H9 (cell line): Measurements from ENCODE around the gene PERCC1. TPM values are rescaled to one million over a fixed set of nuclear protein-coding genes. Genes with fewer than 3 reads are reported as not detected.

Experiments
- DNase-seq: peaks from one replicate; pipeline ENCODE4 v3.0.0-alpha.2; 2017
- H2AFZ ChIP-seq: one replicate; pipeline ENCODE4 v1.6.1; 2013; ENCODE audit warnings: mild to moderate bottlenecking, low read length, control low read depth, moderate library complexity
- H2AK5ac ChIP-seq: 2 replicates; pipeline ENCODE4 v1.6.1; 2013; ENCODE audit warnings: low read length, control low read depth, mixed read lengths; ENCODE audit not compliant: insufficient read length
- H2BK120ac ChIP-seq: one replicate; pipeline ENCODE4 v1.6.1; 2013; ENCODE audit warnings: low read depth, mild to moderate bottlenecking, low read length, control low read depth, inconsistent platforms; ENCODE audit not compliant: poor library complexity, severe bottlenecking
- H2BK12ac ChIP-seq: 2 replicates; pipeline ENCODE4 v1.6.1; 2013; ENCODE audit warnings: low read length, control low read depth, mixed read lengths, low read depth; ENCODE audit not compliant: insufficient read length
- H2BK15ac ChIP-seq: 2 replicates; pipeline ENCODE4 v1.6.1; 2013; ENCODE audit warnings: low read depth, low read length, control low read depth
- H2BK20ac ChIP-seq: one replicate; pipeline ENCODE4 v1.6.1; 2013; ENCODE audit warnings: low read depth, mild to moderate bottlenecking, low read length, control low read depth, inconsistent platforms; ENCODE audit not compliant: poor library complexity, severe bottlenecking
- H2BK5ac ChIP-seq: 2 replicates; pipeline ENCODE4 v1.6.1; 2013; ENCODE audit warnings: low read length, control low read depth, mixed read lengths; ENCODE audit not compliant: insufficient read length
- H3K14ac ChIP-seq: 2 replicates; pipeline ENCODE4 v1.6.1; 2013; ENCODE audit warnings: low read length, control low read depth; ENCODE audit not compliant: insufficient read depth
- H3K18ac ChIP-seq: 2 replicates; pipeline ENCODE4 v1.6.1; 2013; ENCODE audit warnings: low read depth, mild to moderate bottlenecking, mixed read lengths, low read length, control low read depth; ENCODE audit not compliant: insufficient read length
- H3K23ac ChIP-seq: 2 replicates; pipeline ENCODE4 v1.6.1; 2013; ENCODE audit warnings: low read length, control low read depth, mixed read lengths, low read depth; ENCODE audit not compliant: insufficient read length
- H3K23me2 ChIP-seq: 2 replicates; pipeline ENCODE4 v1.6.1; 2013; ENCODE audit warnings: low read depth, mild to moderate bottlenecking, mixed read lengths, low read length, control low read depth; ENCODE audit not compliant: insufficient read length, poor library complexity, severe bottlenecking
- H3K27ac ChIP-seq: 2 replicates; pipeline ENCODE4 v1.5.1; 2013; ENCODE audit warnings: low read length, control low read depth, mixed read lengths, low read depth; ENCODE audit not compliant: insufficient read length
- H3K27me3 ChIP-seq: 2 replicates; pipeline ENCODE4 v1.6.1; 2013; ENCODE audit warnings: low read length, control low read depth, inconsistent platforms; ENCODE audit not compliant: insufficient read depth
- H3K4ac ChIP-seq: 2 replicates; pipeline ENCODE4 v1.6.1; 2013; ENCODE audit warnings: low read depth, mild to moderate bottlenecking, control low read depth, inconsistent platforms, low read length, moderate library complexity
- H3K4me1 ChIP-seq: 2 replicates; pipeline ENCODE4 v1.6.1; 2013; ENCODE audit warnings: low read length, control low read depth, inconsistent platforms; ENCODE audit not compliant: insufficient read depth
- H3K4me2 ChIP-seq: 2 replicates; pipeline ENCODE4 v1.6.1; 2013; ENCODE audit warnings: low read length, control low read depth, mixed read lengths; ENCODE audit not compliant: insufficient read length, insufficient read depth
- H3K56ac ChIP-seq: 2 replicates; pipeline ENCODE4 v1.6.1; 2013; ENCODE audit warnings: low read depth, mild to moderate bottlenecking, mixed read lengths, low read length, control low read depth; ENCODE audit not compliant: insufficient read length
- H3K79me1 ChIP-seq: 2 replicates; pipeline ENCODE4 v1.6.1; 2013; ENCODE audit warnings: low read depth, mild to moderate bottlenecking, moderate library complexity, low read length, control low read depth, inconsistent platforms; ENCODE audit not compliant: insufficient read depth, poor library complexity, severe bottlenecking
- H3K79me2 ChIP-seq: 2 replicates; pipeline ENCODE4 v1.6.1; 2013; ENCODE audit warnings: low read length, control low read depth, inconsistent platforms; ENCODE audit not compliant: insufficient read depth
- H3K9ac ChIP-seq: 2 replicates; pipeline ENCODE4 v1.6.1; 2013; ENCODE audit warnings: low read length, control low read depth, mixed read lengths; ENCODE audit not compliant: insufficient read length; ENCODE audit errors: extremely low read depth
- H3K9me3 ChIP-seq: one replicate; pipeline ENCODE4 v1.6.1; 2013; ENCODE audit warnings: low read depth, low read length, inconsistent platforms; ENCODE audit not compliant: control insufficient read depth
- H3T11ph ChIP-seq: one replicate; pipeline ENCODE4 v1.6.1; 2013; ENCODE audit warnings: mild to moderate bottlenecking, low read length, control low read depth, inconsistent platforms
- H4K20me1 ChIP-seq: one replicate; pipeline ENCODE4 v1.6.1; 2013; ENCODE audit not compliant: control insufficient read depth, insufficient read length, insufficient read depth
- H4K5ac ChIP-seq: 2 replicates; pipeline ENCODE4 v1.6.1; 2013; ENCODE audit warnings: low read depth, mild to moderate bottlenecking, mixed read lengths, low read length, control low read depth; ENCODE audit not compliant: insufficient read length
- H4K8ac ChIP-seq: replicated peaks from 2 replicates; pipeline ENCODE4 v1.6.1; 2013; ENCODE audit warnings: low read length, control low read depth, mixed read lengths, low read depth; ENCODE audit not compliant: insufficient read length
- H4K91ac ChIP-seq: 2 replicates; pipeline ENCODE4 v1.6.1; 2013; ENCODE audit warnings: low read depth, mild to moderate bottlenecking, moderate library complexity, mixed read lengths, low read length, control low read depth; ENCODE audit not compliant: insufficient read length
- H3K27ac Mint-ChIP-seq, 3 experiments: 2 replicates in 2 of 3; 3 replicates in 1 of 3; pipeline ENCODE4 v1.8.0; 2020 to 2021; ENCODE audit warnings: mixed read lengths in 3 of 3, mild to moderate bottlenecking in 1 of 3, moderate library complexity in 1 of 3
- H3K27me3 Mint-ChIP-seq: 2 replicates; pipeline ENCODE4 v1.8.0; 2021; ENCODE audit warnings: low read depth, mild to moderate bottlenecking, moderate library complexity, mixed read lengths
- H3K36me3 Mint-ChIP-seq, 3 experiments: 2 replicates in 2 of 3; 3 replicates in 1 of 3; pipeline ENCODE4 v1.8.0; 2020 to 2021; ENCODE audit warnings: low read depth in 3 of 3, mixed read lengths in 3 of 3; ENCODE audit not compliant: insufficient read depth in 1 of 3
- H3K4me1 Mint-ChIP-seq, 2 experiments: 2 replicates each; pipeline ENCODE4 v1.8.0; 2020; ENCODE audit warnings: mixed read lengths in 2 of 2
- H3K4me3 Mint-ChIP-seq, 2 experiments: 2 replicates in 1 of 2; 3 replicates in 1 of 2; pipeline ENCODE4 v1.8.0; 2020 to 2021; ENCODE audit warnings: mild to moderate bottlenecking in 2 of 2, mixed read lengths in 2 of 2, moderate library complexity in 1 of 2
- H3K9me3 Mint-ChIP-seq, 2 experiments: 2 replicates in 1 of 2; 3 replicates in 1 of 2; pipeline ENCODE4 v1.8.0; 2020; ENCODE audit warnings: mild to moderate bottlenecking in 2 of 2, mixed read lengths in 2 of 2, moderate library complexity in 1 of 2
- CTCF ChIP-seq: fragments of 200-600 bp; sonication (generic); conservative IDR thresholded peaks from 3 replicates; pipeline ENCODE4 v1.8.0; 2021; ENCODE audit warnings: antibody characterized with exemption, mild to moderate bottlenecking
- WGBS: extraction: QIAGEN DNeasy Blood & Tissue Kit; methylation state at CpG from one replicate; pipeline ENCODE4 v1.1.7; 2013; ENCODE audit warnings: missing lambda C conversion rate, low lambda C conversion rate, mixed read lengths; ENCODE audit not compliant: insufficient read length; ENCODE audit errors: extremely low coverage; 5-methylcytosine and 5-hydroxymethylcytosine counted together
- total RNA-seq: library from RNA; stranded (reverse); gene quantifications from 2 replicates; pipeline ENCODE4 v1.2.1, GENCODE V29; 2021

The PERCC1 gene
- total RNA-seq, 1 experiment from 2014 or later: not detected

- Histone ChIP-seq H3K27me3 (no peaks in the 10 kb centered on the region), H3K79me2 (no peaks in the 10 kb centered on the region; the same call in 1 of the 2 replicates), H3K23me2 (peaks cover 14% of the 10 kb centered on the region), H2AFZ (no peak overlapping the region), H3K14ac (no peak overlapping the region), H2AK5ac (no peak overlapping the region), H3K23ac (no peak overlapping the region), H3K27ac (no peak overlapping the region), H4K20me1 (no peaks in the 10 kb centered on the region), H4K8ac (no peak overlapping the region), H2BK15ac (no peak overlapping the region), H2BK120ac (no peak overlapping the region), H3K4me1 (no peaks in the 10 kb centered on the region), H4K91ac (no peak overlapping the region), H3K4me2 (no peak overlapping the region), H2BK12ac (no peak overlapping the region), H3K79me1 (peaks cover 2% of the 10 kb centered on the region), H2BK5ac (no peak overlapping the region), H3T11ph (no peak overlapping the region), H3K56ac (no peak overlapping the region), H3K18ac (no peak overlapping the region), H3K4ac (no peak overlapping the region), H3K9me3 (no peaks in the 10 kb centered on the region), H2BK20ac (no peak overlapping the region), H4K5ac (no peak overlapping the region), H3K9ac (no peak overlapping the region)
- TF ChIP-seq CTCF: no peak
- no peaks in the 10 kb centered on the region; a peak in 1 of 5 replicates for H3K9me3 Mint-ChIP-seq
- DNase-seq: no peak
- peaks cover 8% of the 10 kb centered on the region in 2 experiments for H3K4me1 Mint-ChIP-seq
- no CpG with 5 or more reads among the region's 18 CpGs for WGBS
- no peak overlapping the region for H3K27ac Mint-ChIP-seq
- H3K27me3 Mint-ChIP-seq: no peaks in the 10 kb centered on the region
- peaks cover 4 to 13% (median 8%) of the 10 kb centered on the region in 3 experiments; a peak in 6 of 7 replicates for H3K36me3 Mint-ChIP-seq
- H3K4me3 Mint-ChIP-seq: no peak overlapping the region
Observed at GRCh38 chr16:1383556-1383955, 47.3 kb upstream of the PERCC1 start.
